Gastrocnemius medialis (tissue), 4 donors: ENCODE results near the gene XXYLT1. TPM values are rescaled to one million over a fixed set of nuclear protein-coding genes. Genes with fewer than 3 reads are reported as not detected.

Source experiments
- ATAC-seq, 2 donors: fragments of 150-250 bp; one replicate each; pipeline ENCODE4 v1.9.1; 2016
- DNase-seq, 2 donors: peaks; one replicate each; pipeline ENCODE4 v3.0.0-alpha.2; 2019
- H3K27ac ChIP-seq, 4 donors: fragments of 200-600 bp; sonication (generic); 1 replicate in 1 of 4; 2 replicates in 3 of 4; pipeline ENCODE4 v1.5.1; 2016 to 2018; ENCODE audit warnings: mild to moderate bottlenecking in 2 of 4, moderate library complexity in 1 of 4
- H3K27me3 ChIP-seq, 3 donors: fragments of 200-600 bp; sonication (generic) in 2 of 3; 1 replicate in 1 of 3; 2 replicates in 2 of 3; pipeline versions ENCODE4 v1.5.1 to v1.6.0; 2016 to 2019; ENCODE audit warnings: mild to moderate bottlenecking in 1 of 3, moderate library complexity in 1 of 3
- H3K36me3 ChIP-seq, 2 donors: fragments of 200-600 bp; sonication (generic) in 1 of 2; one replicate each; pipeline ENCODE4 v1.5.1; 2017 to 2018
- H3K4me1 ChIP-seq, 2 donors: fragments of 200-600 bp; sonication (generic) in 1 of 2; one replicate each; pipeline ENCODE4 v1.5.1; 2016 to 2017; ENCODE audit warnings: mild to moderate bottlenecking in 2 of 2
- H3K4me3 ChIP-seq, 4 donors: fragments of 200-600 bp; sonication (generic) in 3 of 4; 1 replicate in 1 of 4; 2 replicates in 3 of 4; pipeline ENCODE4 v1.5.1; 2016 to 2019; ENCODE audit warnings: mild to moderate bottlenecking in 2 of 4
- H3K9me3 ChIP-seq, 3 donors: fragments of 200-600 bp; sonication (generic) in 2 of 3; 1 replicate in 1 of 3; 2 replicates in 2 of 3; pipeline ENCODE4 v1.5.1; 2016 to 2019
- CTCF ChIP-seq, 5 experiments: fragments of 450-650 bp in 3 of 5; fragments of 200-600 bp in 2 of 5; sonication (generic) in 2 of 5; IDR thresholded peaks in 4 of 5; conservative IDR thresholded peaks in 1 of 5; 1 replicate in 4 of 5; 2 replicates in 1 of 5; pipeline ENCODE4 v1.5.1; 2016 to 2019; ENCODE audit warnings: antibody characterized with exemption in 5 of 5, mild to moderate bottlenecking in 3 of 5, moderate library complexity in 3 of 5
- POLR2A ChIP-seq, 2 donors: fragments of 450-650 bp; IDR thresholded peaks; one replicate each; pipeline ENCODE4 v1.6.1; 2017; ENCODE audit warnings: antibody characterized with exemption in 2 of 2, mild to moderate bottlenecking in 2 of 2, moderate library complexity in 2 of 2
- in situ Hi-C, 4 donors: fragments of 200-750 bp; cut with MboI; loops; one replicate each; pipeline versions ENCODE4 v1.15.0 to v1.8.0; 2017; ENCODE audit warnings: low sequenced_read_pairs in 4 of 4
- intact Hi-C: fragments of 100-400 bp; cut with DNase I; formaldehyde crosslinking; loops from one replicate; pipeline ENCODE4 v1.15.1; 2023; ENCODE audit warnings: low total_unique reads
- total RNA-seq, 4 donors: library from RNA; depleted of rRNA; stranded (reverse); fragments of >200 nt; gene quantifications; one replicate each; pipeline versions ENCODE4 v1.1.0 to v1.2.3, GENCODE V29; 2016

XXYLT1 gene
- total RNA-seq, 4 donors from 2014 or later: 0.87 to 3.1 (median 1.3) TPM

GRCh38 chr3:195178124-195178910 is 92.6 kb downstream of the XXYLT1 start:
- ATAC-seq: peak in 1 of 2 donors; percentile 49
- TF ChIP-seq POLR2A (IDR thresholded peaks at IDR 0.05) (no peak), CTCF (IDR thresholded peaks at IDR 0.05 in 4 of 5, conservative IDR thresholded peaks at IDR 0.05 in 1 of 5) (no peak)
- peaks cover 0 to 36% of the 10 kb centered on the region in 2 donors for H3K4me1 ChIP-seq
- H3K4me3 ChIP-seq: no peak overlapping the region
- no peaks in the 10 kb centered on the region for H3K9me3 ChIP-seq
- peak overlapping the region in 3 of 4 donors; percentile 67 to 70 (median 68) for H3K27ac ChIP-seq
- no peaks in the 10 kb centered on the region for H3K36me3 ChIP-seq
- intact Hi-C loops (no loop called here), in situ Hi-C loops (no loop called here)
- H3K27me3 ChIP-seq: no peaks in the 10 kb centered on the region
- DNase-seq: no peak

GRCh38 chr3:195177422-195178123 is 93.4 kb downstream of the XXYLT1 start:
- Histone ChIP-seq H3K4me1 (peaks cover 1 to 30% of the 10 kb centered on the region in 2 donors), H3K36me3 (no peaks in the 10 kb centered on the region), H3K27me3 (no peaks in the 10 kb centered on the region), H3K9me3 (no peaks in the 10 kb centered on the region), H3K4me3 (no peak overlapping the region), H3K27ac (no peak overlapping the region)
- TF ChIP-seq CTCF (IDR thresholded peaks at IDR 0.05 in 4 of 5, conservative IDR thresholded peaks at IDR 0.05 in 1 of 5): no peak
- no peak for TF ChIP-seq POLR2A (IDR thresholded peaks at IDR 0.05)
- intact Hi-C loops (no loop called here), in situ Hi-C loops (no loop called here)
- DNase-seq (no peak), ATAC-seq (no peak)

- no peak for ATAC-seq
- TF ChIP-seq CTCF (IDR thresholded peaks at IDR 0.05 in 4 of 5, conservative IDR thresholded peaks at IDR 0.05 in 1 of 5) (no peak), POLR2A (IDR thresholded peaks at IDR 0.05) (no peak)
- intact Hi-C loops: no loop called here
- H3K9me3 ChIP-seq: no peaks in the 10 kb centered on the region
- in situ Hi-C loops: no loop called here
- H3K4me3 ChIP-seq: no peak overlapping the region
- H3K27ac ChIP-seq: no peak overlapping the region
- no peaks in the 10 kb centered on the region for H3K27me3 ChIP-seq
- H3K4me1 ChIP-seq: peaks cover 8 to 32% of the 10 kb centered on the region in 2 donors
- no peak for DNase-seq
- H3K36me3 ChIP-seq: no peaks in the 10 kb centered on the region
Measured at GRCh38 chr3:195176776-195177175, 94.2 kb downstream of the XXYLT1 start.

GRCh38 chr3:195175476-195176337 is 95.3 kb downstream of the XXYLT1 start:
- no peak overlapping the region for H3K27ac ChIP-seq
- no peaks in the 10 kb centered on the region for H3K9me3 ChIP-seq
- peaks cover 16 to 34% of the 10 kb centered on the region in 2 donors for H3K4me1 ChIP-seq
- intact Hi-C loops (no loop called here), in situ Hi-C loops (no loop called here)
- ATAC-seq: no peak
- H3K27me3 ChIP-seq: no peaks in the 10 kb centered on the region
- TF ChIP-seq POLR2A (IDR thresholded peaks at IDR 0.05) (no peak), CTCF (IDR thresholded peaks at IDR 0.05 in 4 of 5, conservative IDR thresholded peaks at IDR 0.05 in 1 of 5) (no peak)
- H3K36me3 ChIP-seq: no peaks in the 10 kb centered on the region
- H3K4me3 ChIP-seq: no peak overlapping the region
- DNase-seq: no peak
